ENCODE results near the gene MTFP1.
"Not testable (repeated sequence)": the region's sequence is repeated elsewhere in the genome, so short reads cannot be mapped to it uniquely, and the experiment has no call there.

Gene MTFP1

GRCh38 chr22:30457981-30458380 lies 32.4 kb downstream of the MTFP1 start:
- H3K36me3 ChIP-seq, result no peaks in the 10 kb centered on the region
- no peak overlapping the region for H3K27ac ChIP-seq
- H3K27me3 ChIP-seq (ENCODE audit: insufficient read depth, low read depth, severe bottlenecking), result no peaks in the 10 kb centered on the region
- DNase-seq, result no peak
- TF ChIP-seq CTCF (IDR thresholded peaks at IDR 0.05; ENCODE audit: low read depth, low read length), result no peak
- no peaks in the 10 kb centered on the region for H3K9me3 ChIP-seq (ENCODE audit: severe bottlenecking)
- H3K4me3 ChIP-seq (ENCODE audit: low read depth, low read length), result no peak overlapping the region

GRCh38 chr22:30459181-30460052 lies 33.8 kb downstream of the MTFP1 start:
- Histone ChIP-seq H3K4me3 (ENCODE audit: low read depth, low read length) (no peak overlapping the region), H3K9me3 (ENCODE audit: severe bottlenecking) (no peaks in the 10 kb centered on the region), H3K36me3 (no peaks in the 10 kb centered on the region), H3K27ac (no peak overlapping the region), H3K27me3 (ENCODE audit: insufficient read depth, low read depth, severe bottlenecking) (no peaks in the 10 kb centered on the region)
- no peak for TF ChIP-seq CTCF (IDR thresholded peaks at IDR 0.05; ENCODE audit: low read depth, low read length)
- DNase-seq, result no peak

GRCh38 chr22:30460147-30460546 lies 34.6 kb downstream of the MTFP1 start:
- H3K9me3 ChIP-seq (ENCODE audit: severe bottlenecking), result no peaks in the 10 kb centered on the region
- DNase-seq, result no peak
- H3K27me3 ChIP-seq (ENCODE audit: insufficient read depth, low read depth, severe bottlenecking), result no peaks in the 10 kb centered on the region
- no peak for TF ChIP-seq CTCF (IDR thresholded peaks at IDR 0.05; ENCODE audit: low read depth, low read length)
- H3K36me3 ChIP-seq, result no peaks in the 10 kb centered on the region
- H3K4me3 ChIP-seq (ENCODE audit: low read depth, low read length), result no peak overlapping the region
- no peak overlapping the region for H3K27ac ChIP-seq

- H3K27me3 ChIP-seq (ENCODE audit: insufficient read depth, low read depth, severe bottlenecking); DNase-seq; H3K9me3 ChIP-seq (ENCODE audit: severe bottlenecking); H3K27ac ChIP-seq; H3K4me3 ChIP-seq (ENCODE audit: low read depth, low read length); H3K36me3 ChIP-seq: not testable (repeated sequence)
Measured at GRCh38 chr22:30460555-30460954, 35.0 kb downstream of the MTFP1 start.

- Histone ChIP-seq H3K27me3 (ENCODE audit: insufficient read depth, low read depth, severe bottlenecking) (no peaks in the 10 kb centered on the region), H3K36me3 (no peaks in the 10 kb centered on the region), H3K9me3 (ENCODE audit: severe bottlenecking) (no peaks in the 10 kb centered on the region), H3K27ac (no peak overlapping the region), H3K4me3 (ENCODE audit: low read depth, low read length) (no peak overlapping the region)
- no peak for DNase-seq
- TF ChIP-seq CTCF (IDR thresholded peaks at IDR 0.05; ENCODE audit: low read depth, low read length), result no peak
Measured at GRCh38 chr22:30469165-30469564, 43.6 kb downstream of the MTFP1 start.

GRCh38 chr22:30470655-30471054 lies 45.1 kb downstream of the MTFP1 start:
- no peak for DNase-seq
- Histone ChIP-seq H3K27me3 (ENCODE audit: insufficient read depth, low read depth, severe bottlenecking) (no peaks in the 10 kb centered on the region), H3K27ac (no peak overlapping the region), H3K4me3 (ENCODE audit: low read depth, low read length) (no peak overlapping the region), H3K9me3 (ENCODE audit: severe bottlenecking) (no peaks in the 10 kb centered on the region), H3K36me3 (no peaks in the 10 kb centered on the region)
- no peak for TF ChIP-seq CTCF (IDR thresholded peaks at IDR 0.05; ENCODE audit: low read depth, low read length)

Data from WERI-Rb-1 (cell line).